Endometrial microvascular endothelial cells (primary cell): ENCODE measurements around the gene GRB10. TPM values are rescaled to one million over a fixed set of nuclear protein-coding genes. Genes with fewer than 3 reads are reported as not detected.
"Not testable (repeated sequence)": the region's sequence is repeated elsewhere in the genome, so short reads cannot be mapped to it uniquely, and the experiment has no call there.

Experiments used
- in situ Hi-C: cut with HindIII; loops from 2 replicates; pipeline ENCODE4 v1.10.0; 2017; ENCODE audit warnings: low sequenced_read_pairs, low pct_unique_long_range_greater_than_20kb; ENCODE audit errors: inconsistent ontology term
- total RNA-seq: library from RNA; depleted of rRNA; stranded (reverse); fragments of >200 nt; gene quantifications from one replicate; pipeline ENCODE4 v1.2.3, GENCODE V29; 2015; ENCODE audit errors: inconsistent ontology term

The GRB10 gene
- total RNA-seq, 1 donor from 2014 or later, result 73.5 TPM

GRCh38 chr7:50785346-50785745 is 2.6 kb upstream of the GRB10 start:
- in situ Hi-C loops, result no loop called here

- in situ Hi-C loops, result no loop called here
Observed at GRCh38 chr7:50783801-50784507, 1.3 kb upstream of the GRB10 start.

GRCh38 chr7:50783303-50783702 is 607 bp upstream of the GRB10 start:
- in situ Hi-C loops, result no loop called here

- in situ Hi-C loops, result no loop called here
Observed at GRCh38 chr7:50781381-50782293, 1.1 kb downstream of the GRB10 start.

GRCh38 chr7:50780436-50780835 is 2.3 kb downstream of the GRB10 start:
- in situ Hi-C loops, result no loop called here

GRCh38 chr7:50779427-50779826 is 3.3 kb downstream of the GRB10 start:
- in situ Hi-C loops, result no loop called here

- in situ Hi-C loops, result no loop called here
Observed at GRCh38 chr7:50778189-50778588, 4.5 kb downstream of the GRB10 start.

GRCh38 chr7:50775836-50776235 is 6.9 kb downstream of the GRB10 start:
- in situ Hi-C loops, result no loop called here

- in situ Hi-C loops, result no loop called here
Observed at GRCh38 chr7:50775231-50775630, 7.5 kb downstream of the GRB10 start.

GRCh38 chr7:50774319-50774718 is 8.4 kb downstream of the GRB10 start:
- in situ Hi-C loops, result no loop called here

GRCh38 chr7:50773071-50773470 is 9.6 kb downstream of the GRB10 start:
- in situ Hi-C loops, result not testable (repeated sequence)

- in situ Hi-C loops, result no loop called here
Observed at GRCh38 chr7:50771120-50772002, 11.3 kb downstream of the GRB10 start.

GRCh38 chr7:50768485-50769474 is 13.9 kb downstream of the GRB10 start:
- in situ Hi-C loops, result no loop called here

- in situ Hi-C loops, result no loop called here
Observed at GRCh38 chr7:50766849-50767207, 15.9 kb downstream of the GRB10 start.

- in situ Hi-C loops, result no loop called here
Observed at GRCh38 chr7:50766106-50766848, 16.4 kb downstream of the GRB10 start.

GRCh38 chr7:50762337-50762736 is 20.4 kb downstream of the GRB10 start:
- in situ Hi-C loops, result no loop called here

GRCh38 chr7:50761713-50762112 is 21.0 kb downstream of the GRB10 start:
- in situ Hi-C loops, result no loop called here
